Cardiac muscle cell (in vitro differentiated cells and primary cell): Measurements from ENCODE around the gene TRPT1. TPM values are rescaled to one million over a fixed set of nuclear protein-coding genes. Genes with fewer than 3 reads are reported as not detected.

Experiments
- DNase-seq, 2 donors: peaks; one replicate each; pipeline versions ENCODE4 v3.0.0 to v3.0.0-alpha.2; 2010 to 2017; ENCODE audit warnings: low read depth in 1 of 2, low spot score in 1 of 2
- H3K27ac ChIP-seq: fragments of 200-600 bp; sonication (generic); 2 replicates; pipeline ENCODE4 v1.5.1; 2016
- H3K27me3 ChIP-seq: fragments of 200-600 bp; sonication (generic); 2 replicates; pipeline ENCODE4 v1.6.0; 2016; ENCODE audit warnings: control low read depth
- H3K36me3 ChIP-seq: fragments of 200-600 bp; sonication (generic); 2 replicates; pipeline ENCODE4 v1.5.1; 2016; ENCODE audit warnings: control low read depth
- H3K4me1 ChIP-seq: fragments of 200-600 bp; sonication (generic); 2 replicates; pipeline ENCODE4 v1.8.1; 2017; ENCODE audit warnings: low read depth, mild to moderate bottlenecking, mixed run types
- H3K4me3 ChIP-seq: fragments of 200-600 bp; sonication (generic); 2 replicates; pipeline ENCODE4 v1.5.1; 2016; ENCODE audit warnings: mild to moderate bottlenecking
- H3K9me3 ChIP-seq: fragments of 200-600 bp; sonication (generic); 2 replicates; pipeline ENCODE4 v1.5.1; 2017; ENCODE audit warnings: low read depth, mild to moderate bottlenecking, control low read depth
- CTCF ChIP-seq: IDR thresholded peaks from 2 replicates; pipeline ENCODE4 v1.5.1; 2012; ENCODE audit warnings: low read depth, mild to moderate bottlenecking, low read length
- polyA plus RNA-seq: library from polyadenylated mRNA; unstranded; fragments of >200 nt; fragmentation: Nextera tagmentation; extraction: Ambion mirVana; gene quantifications from 2 replicates; pipeline ENCODE4 v1.2.1, GENCODE V29; 2016
- total RNA-seq: library from RNA; depleted of rRNA; stranded (reverse); fragments of >200 nt; gene quantifications from 2 replicates; pipeline ENCODE4 v1.2.3, GENCODE V29; 2016

Gene TRPT1
- total and polyA plus RNA-seq, 2 experiments from 2014 or later, result 117 to 161 TPM

DNA sequence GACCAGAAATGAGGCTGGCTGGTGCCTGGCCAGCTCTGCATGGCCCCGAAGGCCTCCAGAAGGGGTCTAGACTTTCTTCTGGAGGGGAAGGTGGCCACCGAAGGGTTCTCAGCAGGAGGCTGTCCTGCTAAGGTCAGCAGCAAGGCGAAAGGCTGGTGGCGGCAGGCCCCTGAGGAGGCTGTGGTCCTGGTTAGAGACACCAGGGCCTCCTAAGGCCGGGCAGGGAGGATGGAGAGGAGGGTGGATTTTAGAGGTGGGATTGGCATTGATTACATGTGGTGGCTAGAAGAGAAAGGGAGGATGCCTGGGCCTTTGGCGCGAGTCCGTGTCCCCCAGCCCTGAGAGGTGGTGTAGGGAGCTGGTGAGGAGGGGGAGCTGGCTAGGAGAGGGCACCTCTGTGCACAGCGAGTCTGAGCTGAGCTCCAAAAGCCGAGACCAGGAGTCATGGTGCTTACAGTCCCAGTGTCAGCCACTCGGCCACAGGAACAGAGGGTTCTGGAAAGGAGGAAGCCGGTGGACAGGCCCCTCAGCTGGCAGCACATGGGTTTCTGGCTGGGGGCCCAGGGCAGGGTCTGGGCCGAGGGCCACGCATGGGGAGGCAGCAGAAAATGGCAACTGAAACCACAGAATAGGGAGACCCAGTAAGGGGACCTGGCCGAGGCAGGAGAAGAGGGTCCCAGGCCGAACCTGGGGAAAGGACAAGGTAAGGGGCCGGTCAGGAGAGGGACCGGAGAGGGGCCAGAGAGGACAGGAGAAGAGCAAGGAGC, 17.0 kb downstream of the TRPT1 start:
- no peak for TF ChIP-seq CTCF
- H3K27ac ChIP-seq, result no peak overlapping the region
- no peak for DNase-seq
- no peaks in the 10 kb centered on the region for H3K27me3 ChIP-seq
- H3K4me3 ChIP-seq, result no peak overlapping the region
- peaks cover 2% of the 10 kb centered on the region for H3K4me1 ChIP-seq
- no peaks in the 10 kb centered on the region for H3K9me3 ChIP-seq
- H3K36me3 ChIP-seq, result peaks cover 3% of the 10 kb centered on the region

DNA sequence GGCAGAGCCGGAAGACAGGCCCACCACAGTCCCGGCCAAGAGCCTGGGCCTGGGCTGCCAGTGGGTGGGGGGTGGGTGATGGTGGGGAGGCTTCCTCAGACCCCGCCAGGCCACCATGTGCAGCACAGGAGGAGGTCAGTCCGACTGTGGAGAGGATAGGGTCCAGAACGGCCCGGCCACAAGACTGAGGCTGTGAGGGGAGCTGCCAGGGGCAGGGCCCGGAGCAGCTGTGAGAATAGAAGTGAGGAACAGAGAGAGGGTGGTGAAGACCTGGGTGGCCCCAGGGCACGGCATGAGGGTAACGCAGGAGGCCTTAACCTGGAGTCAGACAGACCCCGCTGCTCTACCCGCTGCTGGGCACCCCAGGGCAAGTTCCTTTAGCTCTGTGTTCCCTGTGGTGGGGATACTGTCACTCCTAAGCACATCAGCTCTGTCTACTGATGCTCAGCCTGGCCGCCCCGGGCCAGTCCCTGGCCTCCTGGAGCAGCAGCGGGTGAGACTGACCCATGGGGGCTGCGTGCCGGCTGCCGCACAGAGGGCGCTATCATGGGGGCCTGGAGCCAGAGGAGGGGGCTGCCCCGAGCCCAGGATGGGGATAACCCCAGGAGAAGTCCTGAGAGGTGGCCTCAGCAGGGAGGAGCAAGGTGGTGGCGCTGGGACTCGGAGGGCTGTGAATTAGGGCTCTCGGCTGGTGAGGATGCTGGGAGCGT, 17.7 kb downstream of the TRPT1 start:
- Histone ChIP-seq H3K4me1 (peaks cover 2% of the 10 kb centered on the region), H3K27ac (no peak overlapping the region), H3K27me3 (no peaks in the 10 kb centered on the region), H3K4me3 (no peak overlapping the region), H3K9me3 (no peaks in the 10 kb centered on the region), H3K36me3 (peaks cover 10% of the 10 kb centered on the region)
- DNase-seq, result no peak
- TF ChIP-seq CTCF, result no peak

DNA sequence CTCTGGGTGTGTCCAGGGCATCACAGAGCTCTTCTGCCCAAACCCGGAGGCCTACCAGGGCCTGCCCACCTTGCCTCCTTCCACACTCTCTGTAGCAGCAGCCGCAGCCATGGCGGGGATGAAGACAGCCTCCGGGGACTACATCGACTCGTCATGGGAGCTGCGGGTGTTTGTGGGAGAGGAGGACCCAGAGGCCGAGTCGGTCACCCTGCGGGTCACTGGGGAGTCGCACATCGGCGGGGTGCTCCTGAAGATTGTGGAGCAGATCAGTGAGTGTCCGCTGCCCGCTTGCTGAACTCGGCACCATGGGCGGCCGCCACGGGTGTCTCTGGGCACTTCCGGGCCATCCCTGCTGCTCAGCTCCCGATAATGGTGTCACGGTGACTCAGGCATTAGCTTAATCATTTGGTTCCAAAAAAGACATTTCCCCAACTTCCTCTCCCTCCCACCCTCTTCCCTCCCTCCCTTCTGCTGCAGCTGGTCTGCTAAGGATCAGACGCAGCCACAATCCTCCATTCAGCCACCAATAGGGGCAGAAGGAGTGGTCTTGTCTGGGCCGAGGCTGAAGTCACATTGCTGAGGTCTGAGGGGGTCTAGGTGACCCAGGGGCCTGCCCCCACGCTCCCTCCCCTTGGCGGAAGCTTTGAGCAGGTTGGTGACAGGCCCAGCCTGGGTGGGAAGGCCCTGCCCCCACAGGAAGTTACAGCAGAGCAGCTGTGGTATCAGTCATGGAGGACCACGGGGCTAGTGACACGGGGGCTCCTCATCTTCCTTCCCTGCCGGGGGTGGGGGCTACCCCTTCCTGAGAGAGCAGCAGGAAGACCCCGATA, 18.5 kb downstream of the TRPT1 start:
- peak in 1 of 2 donors; percentile 84 for DNase-seq
- TF ChIP-seq CTCF, result no peak
- peak overlapping the region; percentile 17 for H3K27ac ChIP-seq
- H3K9me3 ChIP-seq, result no peaks in the 10 kb centered on the region
- H3K4me1 ChIP-seq, result peaks cover 2% of the 10 kb centered on the region
- H3K27me3 ChIP-seq, result no peaks in the 10 kb centered on the region
- H3K4me3 ChIP-seq, result no peak overlapping the region
- peaks cover 18% of the 10 kb centered on the region for H3K36me3 ChIP-seq

DNA sequence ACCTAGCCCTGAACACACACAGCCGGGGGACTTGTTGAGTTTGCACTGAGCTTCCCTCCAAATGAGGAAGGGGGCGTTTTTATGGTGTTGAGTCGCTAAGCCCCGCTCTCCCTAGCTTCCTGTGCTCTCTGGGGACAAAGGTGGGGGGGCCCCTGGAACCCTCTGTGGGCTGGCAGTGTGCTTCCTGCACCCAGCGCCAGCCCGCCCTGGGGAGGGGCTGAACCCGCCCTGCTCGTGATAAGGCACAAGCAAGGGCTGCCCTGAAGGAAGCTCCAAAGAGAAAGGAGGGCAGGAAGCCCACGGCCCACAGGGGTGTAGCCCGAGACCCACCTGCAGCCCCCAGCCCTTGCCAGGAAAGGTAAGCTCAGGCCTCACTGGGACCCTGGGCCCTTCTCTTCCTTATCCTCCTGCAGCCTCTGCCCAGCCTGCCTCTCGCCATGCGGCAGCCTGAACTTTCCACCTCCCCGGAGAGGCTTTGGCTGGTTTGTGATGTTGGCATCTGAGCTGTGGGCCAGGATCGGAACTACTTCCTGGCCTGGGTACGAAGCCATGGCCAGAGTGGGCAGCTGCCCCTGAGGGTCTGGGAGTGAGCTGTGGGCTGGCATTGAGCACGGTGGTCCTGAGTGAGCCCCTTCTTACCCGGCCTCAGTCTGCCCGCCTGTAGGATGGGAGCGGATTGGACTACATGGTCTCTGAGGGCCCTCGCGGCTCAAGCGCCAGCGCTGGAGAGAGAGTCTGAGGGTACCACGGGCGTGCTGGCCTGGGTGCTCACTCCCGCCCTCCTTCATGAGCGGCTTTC, 19.3 kb downstream of the TRPT1 start, which contains the start of gene FERMT3:
TSS of gene FERMT3 (plus strand) at position 265 of the 799 bp plus-strand sequence. CDS start 644 bp downstream, outside the sequence.
- DNase-seq, result no peak

More for the DNA sequence above, 19.3 kb downstream of the TRPT1 start, which contains the start of gene FERMT3:
- Histone ChIP-seq H3K27me3 (no peaks in the 10 kb centered on the region), H3K4me1 (peaks cover 2% of the 10 kb centered on the region), H3K36me3 (peaks cover 23% of the 10 kb centered on the region), H3K9me3 (no peaks in the 10 kb centered on the region), H3K4me3 (no peak within 1 kb of the TSS), H3K27ac (peak within 1 kb of the TSS; percentile 30)
- TF ChIP-seq CTCF, result no peak
